Measurements from ENCODE around the gene CHRD.

The CHRD gene

GRCh38 chr3:184357248-184358123, 22.4 kb upstream of the CHRD start:
- H3K9ac ChIP-seq (ENCODE audit: insufficient read length) = no peak overlapping the region
- no peak for DNase-seq (ENCODE audit: low read depth, low spot score)

GRCh38 chr3:184358124-184358767, 21.6 kb upstream of the CHRD start:
- TF ChIP-seq FOXP2 (optimal IDR thresholded peaks at IDR 0.05; ENCODE audit: control extremely low read depth, extremely low read length, insufficient read depth) = no peak
- no peak for TF ChIP-seq EZH2 (IDR thresholded peaks at IDR 0.05)
- TF ChIP-seq POLR2AphosphoS5 (IDR thresholded peaks at IDR 0.05; ENCODE audit: borderline replicate concordance, low read depth, low read length) = no peak
- H3K27ac ChIP-seq = no peak overlapping the region
- no peak overlapping the region for H3K4me3 ChIP-seq
- no peak overlapping the region for H3K9ac ChIP-seq (ENCODE audit: insufficient read length)
- DNase-seq (ENCODE audit: low read depth, low spot score) = no peak
- H3K9me3 ChIP-seq (ENCODE audit: low read depth, low read length) = no peaks in the 10 kb centered on the region
- no peaks in the 10 kb centered on the region; the same call in 1 of the 2 replicates for H3K36me3 ChIP-seq (ENCODE audit: insufficient read depth, low read length)

More at GRCh38 chr3:184357248-184358123, 22.4 kb upstream of the CHRD start:
- TF ChIP-seq FOXP2 (optimal IDR thresholded peaks at IDR 0.05; ENCODE audit: control extremely low read depth, extremely low read length, insufficient read depth) = no peak
- TF ChIP-seq EZH2 (IDR thresholded peaks at IDR 0.05) = no peak
- no peak for TF ChIP-seq POLR2AphosphoS5 (IDR thresholded peaks at IDR 0.05; ENCODE audit: borderline replicate concordance, low read depth, low read length)
- Histone ChIP-seq H3K9me3 (ENCODE audit: low read depth, low read length) (no peaks in the 10 kb centered on the region), H3K36me3 (ENCODE audit: insufficient read depth, low read length) (no peaks in the 10 kb centered on the region; the same call in 1 of the 2 replicates), H3K27ac (no peak overlapping the region), H3K4me3 (no peak overlapping the region)

- no peaks in the 10 kb centered on the region for H3K9me3 ChIP-seq (ENCODE audit: low read depth, low read length)
- H3K4me3 ChIP-seq = no peak overlapping the region
- no peaks in the 10 kb centered on the region; the same call in 1 of the 2 replicates for H3K36me3 ChIP-seq (ENCODE audit: insufficient read depth, low read length)
- DNase-seq (ENCODE audit: low read depth, low spot score) = no peak
- TF ChIP-seq POLR2AphosphoS5 (IDR thresholded peaks at IDR 0.05; ENCODE audit: borderline replicate concordance, low read depth, low read length) (no peak), FOXP2 (optimal IDR thresholded peaks at IDR 0.05; ENCODE audit: control extremely low read depth, extremely low read length, insufficient read depth) (no peak), EZH2 (IDR thresholded peaks at IDR 0.05) (no peak)
- H3K9ac ChIP-seq (ENCODE audit: insufficient read length) = no peak overlapping the region
- no peak overlapping the region for H3K27ac ChIP-seq
Measured at GRCh38 chr3:184358921-184359350, 20.9 kb upstream of the CHRD start.

- H3K9me3 ChIP-seq (ENCODE audit: low read depth, low read length) = no peaks in the 10 kb centered on the region
- no peak for DNase-seq (ENCODE audit: low read depth, low spot score)
- H3K9ac ChIP-seq (ENCODE audit: insufficient read length) = no peak overlapping the region
- H3K36me3 ChIP-seq (ENCODE audit: insufficient read depth, low read length) = peaks cover 3% of the 10 kb centered on the region; the same call in 1 of the 2 replicates
- TF ChIP-seq EZH2 (IDR thresholded peaks at IDR 0.05) (no peak), POLR2AphosphoS5 (IDR thresholded peaks at IDR 0.05; ENCODE audit: borderline replicate concordance, low read depth, low read length) (no peak), FOXP2 (optimal IDR thresholded peaks at IDR 0.05; ENCODE audit: control extremely low read depth, extremely low read length, insufficient read depth) (no peak)
- H3K27ac ChIP-seq = no peak overlapping the region
- H3K4me3 ChIP-seq = no peak overlapping the region
Measured at GRCh38 chr3:184359610-184360009, 20.2 kb upstream of the CHRD start.

GRCh38 chr3:184360070-184360928, 19.6 kb upstream of the CHRD start:
- H3K36me3 ChIP-seq (ENCODE audit: insufficient read depth, low read length) = peaks cover 10% of the 10 kb centered on the region
- no peak overlapping the region for H3K27ac ChIP-seq
- DNase-seq (ENCODE audit: low read depth, low spot score) = no peak
- H3K9ac ChIP-seq (ENCODE audit: insufficient read length) = peak overlapping the region; percentile 90
- TF ChIP-seq EZH2 (IDR thresholded peaks at IDR 0.05) (no peak), POLR2AphosphoS5 (IDR thresholded peaks at IDR 0.05; ENCODE audit: borderline replicate concordance, low read depth, low read length) (no peak), FOXP2 (optimal IDR thresholded peaks at IDR 0.05; ENCODE audit: control extremely low read depth, extremely low read length, insufficient read depth) (no peak)
- H3K9me3 ChIP-seq (ENCODE audit: low read depth, low read length) = no peaks in the 10 kb centered on the region
- H3K4me3 ChIP-seq = peak overlapping the region; percentile 94

- Histone ChIP-seq H3K9me3 (ENCODE audit: low read depth, low read length) (no peaks in the 10 kb centered on the region), H3K9ac (ENCODE audit: insufficient read length) (peak overlapping the region; percentile 90), H3K4me3 (peak overlapping the region; percentile 94), H3K36me3 (ENCODE audit: insufficient read depth, low read length) (peaks cover 14% of the 10 kb centered on the region), H3K27ac (no peak overlapping the region)
- no peak for DNase-seq (ENCODE audit: low read depth, low spot score)
- TF ChIP-seq POLR2AphosphoS5 (IDR thresholded peaks at IDR 0.05; ENCODE audit: borderline replicate concordance, low read depth, low read length) (peak; percentile 31; the same call in 1 of the 2 replicates), FOXP2 (optimal IDR thresholded peaks at IDR 0.05; ENCODE audit: control extremely low read depth, extremely low read length, insufficient read depth) (no peak)
Measured at GRCh38 chr3:184360929-184361531, 18.8 kb upstream of the CHRD start.

GRCh38 chr3:184361532-184361931, 18.3 kb upstream of the CHRD start, which contains the start of the genes CLCN2 and POLR2H:
Gene CLCN2 (minus strand): TSS chr3:184361605. CDS start chr3:184361479, 126 bp downstream.
Gene POLR2H (plus strand): TSS chr3:184361710. CDS start chr3:184363493, 1,783 bp downstream.
- Histone ChIP-seq H3K36me3 (ENCODE audit: insufficient read depth, low read length) (peaks cover 17% of the 10 kb centered on the region), H3K9ac (ENCODE audit: insufficient read length) (peak within 1 kb of the TSS; percentile 90), H3K27ac (peak within 1 kb of the TSS; percentile 25; the same call in 1 of the 2 replicates), H3K9me3 (ENCODE audit: low read depth, low read length) (no peaks in the 10 kb centered on the region), H3K4me3 (peak within 1 kb of the TSS; percentile 94)
- DNase-seq (ENCODE audit: low read depth, low spot score) = no peak
- TF ChIP-seq EZH2 (IDR thresholded peaks at IDR 0.05) (no peak), POLR2AphosphoS5 (IDR thresholded peaks at IDR 0.05; ENCODE audit: borderline replicate concordance, low read depth, low read length) (no peak; the same call in 1 of the 2 replicates), FOXP2 (optimal IDR thresholded peaks at IDR 0.05; ENCODE audit: control extremely low read depth, extremely low read length, insufficient read depth) (no peak)

Data from SK-N-MC (cell line).